ENCODE measurements around the gene HELZ2.

DNA sequence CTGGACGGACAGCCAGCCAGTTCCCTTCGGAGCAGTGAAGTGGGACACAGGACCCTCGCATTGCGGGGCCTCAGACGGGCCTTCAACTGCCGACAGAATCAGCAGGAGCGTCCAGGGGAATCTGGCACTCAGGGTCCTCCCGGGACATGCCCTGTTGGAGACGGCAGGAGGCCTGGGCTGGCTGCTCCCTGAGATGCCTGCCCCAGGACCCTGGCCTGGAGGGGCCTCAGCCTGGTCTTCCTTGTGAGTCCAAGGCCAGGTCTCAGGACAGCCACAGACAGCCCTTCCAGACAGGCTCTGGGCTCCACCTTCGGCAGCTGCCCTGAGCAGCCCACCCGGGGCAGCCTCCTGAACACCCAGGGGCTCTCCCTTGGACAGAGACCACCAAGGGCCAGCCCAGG lies 14.6 kb upstream of the HELZ2 start:
- TF ChIP-seq, protein P1, sequence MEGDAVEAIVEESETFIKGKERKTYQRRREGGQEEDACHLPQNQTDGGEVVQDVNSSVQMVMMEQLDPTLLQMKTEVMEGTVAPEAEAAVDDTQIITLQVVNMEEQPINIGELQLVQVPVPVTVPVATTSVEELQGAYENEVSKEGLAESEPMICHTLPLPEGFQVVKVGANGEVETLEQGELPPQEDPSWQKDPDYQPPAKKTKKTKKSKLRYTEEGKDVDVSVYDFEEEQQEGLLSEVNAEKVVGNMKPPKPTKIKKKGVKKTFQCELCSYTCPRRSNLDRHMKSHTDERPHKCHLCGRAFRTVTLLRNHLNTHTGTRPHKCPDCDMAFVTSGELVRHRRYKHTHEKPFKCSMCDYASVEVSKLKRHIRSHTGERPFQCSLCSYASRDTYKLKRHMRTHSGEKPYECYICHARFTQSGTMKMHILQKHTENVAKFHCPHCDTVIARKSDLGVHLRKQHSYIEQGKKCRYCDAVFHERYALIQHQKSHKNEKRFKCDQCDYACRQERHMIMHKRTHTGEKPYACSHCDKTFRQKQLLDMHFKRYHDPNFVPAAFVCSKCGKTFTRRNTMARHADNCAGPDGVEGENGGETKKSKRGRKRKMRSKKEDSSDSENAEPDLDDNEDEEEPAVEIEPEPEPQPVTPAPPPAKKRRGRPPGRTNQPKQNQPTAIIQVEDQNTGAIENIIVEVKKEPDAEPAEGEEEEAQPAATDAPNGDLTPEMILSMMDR (conservative IDR thresholded peaks at IDR 0.05; ENCODE audit: low read length), result no peak
- no peak for TF ChIP-seq EZH2phosphoT487 (IDR thresholded peaks at IDR 0.05; ENCODE audit: borderline replicate concordance, low read depth, low read length)
